Stimulated activated memory B cell treated with anti-CD40 and anti-IgM and Interleukin-4, amounts not matched to agents 10 μg/mL and 1 μg/mL and 100 μg/mL, for 72 hours (primary cell): ENCODE data around the gene POFUT2.

Source experiments
- ATAC-seq: fragments of 150-1000 bp; cut with Tn5 transposase; 2 replicates; pipeline ENCODE4 v1.10.0; 2021
- H3K27ac Mint-ChIP-seq: one replicate; pipeline ENCODE4 v1.8.0; 2022; ENCODE audit warnings: mild to moderate bottlenecking, mixed read lengths
- H3K27me3 Mint-ChIP-seq: one replicate; pipeline ENCODE4 v1.8.0; 2022; ENCODE audit warnings: mixed read lengths
- H3K36me3 Mint-ChIP-seq: one replicate; pipeline ENCODE4 v1.8.0; 2022; ENCODE audit warnings: mixed read lengths
- H3K4me1 Mint-ChIP-seq: one replicate; pipeline ENCODE4 v1.8.0; 2022; ENCODE audit warnings: mixed read lengths
- H3K4me3 Mint-ChIP-seq: one replicate; pipeline ENCODE4 v1.8.0; 2022; ENCODE audit warnings: mild to moderate bottlenecking, moderate library complexity, mixed read lengths
- H3K9me3 Mint-ChIP-seq: one replicate; pipeline ENCODE4 v1.8.0; 2022; ENCODE audit warnings: mixed read lengths

The POFUT2 gene, protein sequence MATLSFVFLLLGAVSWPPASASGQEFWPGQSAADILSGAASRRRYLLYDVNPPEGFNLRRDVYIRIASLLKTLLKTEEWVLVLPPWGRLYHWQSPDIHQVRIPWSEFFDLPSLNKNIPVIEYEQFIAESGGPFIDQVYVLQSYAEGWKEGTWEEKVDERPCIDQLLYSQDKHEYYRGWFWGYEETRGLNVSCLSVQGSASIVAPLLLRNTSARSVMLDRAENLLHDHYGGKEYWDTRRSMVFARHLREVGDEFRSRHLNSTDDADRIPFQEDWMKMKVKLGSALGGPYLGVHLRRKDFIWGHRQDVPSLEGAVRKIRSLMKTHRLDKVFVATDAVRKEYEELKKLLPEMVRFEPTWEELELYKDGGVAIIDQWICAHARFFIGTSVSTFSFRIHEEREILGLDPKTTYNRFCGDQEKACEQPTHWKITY

DNA sequence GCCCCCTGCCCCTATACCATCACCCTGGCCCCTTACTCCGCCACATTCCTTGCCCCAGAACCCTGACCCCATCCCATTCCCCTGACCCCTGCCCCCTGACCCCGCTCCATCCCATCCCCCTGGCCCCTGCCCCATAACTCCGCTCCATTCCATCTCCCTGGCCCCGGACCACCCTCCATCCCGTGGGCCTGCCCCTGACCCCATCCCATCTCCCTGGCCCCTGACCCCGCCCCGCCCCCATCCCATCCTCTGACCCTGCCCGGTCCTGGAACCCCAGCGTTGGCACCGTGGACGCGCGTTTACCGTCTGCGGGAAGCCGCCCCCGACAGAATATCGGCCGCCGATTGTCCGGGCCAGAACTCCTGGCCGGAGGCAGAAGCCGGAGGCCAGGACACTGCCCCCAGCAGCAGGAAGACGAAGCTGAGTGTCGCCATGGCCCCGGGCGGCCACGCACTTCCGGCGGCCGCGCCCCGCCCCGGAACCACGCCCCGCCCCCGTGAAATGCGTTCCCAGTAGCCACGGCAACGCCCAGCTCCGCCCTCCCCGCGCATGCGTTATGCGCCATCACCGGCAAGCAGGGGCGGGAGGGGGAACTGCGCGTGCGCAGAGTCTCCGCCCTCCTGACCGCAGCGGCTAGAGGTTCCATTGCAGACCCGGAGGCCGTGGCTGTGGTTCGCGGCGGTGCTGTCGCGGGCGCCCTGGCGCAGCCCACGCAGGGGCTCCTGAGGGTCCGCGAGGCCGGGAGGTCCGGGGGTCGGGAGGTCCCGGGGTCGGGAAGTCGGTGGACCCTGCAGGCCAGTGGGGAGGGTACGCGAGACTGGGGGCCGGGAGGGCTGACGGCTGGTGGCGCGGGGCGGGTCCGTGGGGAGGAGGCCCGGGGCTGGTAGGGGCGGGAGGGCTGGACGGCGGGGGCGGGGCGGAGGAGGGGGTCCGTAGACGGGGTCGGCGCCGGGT is at the start of gene POFUT2:
Gene POFUT2 (minus strand): TSS at position 458 of the 954 bp plus-strand sequence. CDS start 24 bp downstream, at position 434.
- Mint-ChIP-seq H3K4me1 (peaks cover 23% of the 10 kb centered on the region), H3K4me3 (peak within 1 kb of the TSS; percentile 85), H3K9me3 (no peaks in the 10 kb centered on the region), H3K27me3 (no peaks in the 10 kb centered on the region), H3K27ac (peak within 1 kb of the TSS; percentile 89), H3K36me3 (peaks cover 22% of the 10 kb centered on the region)
- ATAC-seq, result peak; percentile 88

DNA sequence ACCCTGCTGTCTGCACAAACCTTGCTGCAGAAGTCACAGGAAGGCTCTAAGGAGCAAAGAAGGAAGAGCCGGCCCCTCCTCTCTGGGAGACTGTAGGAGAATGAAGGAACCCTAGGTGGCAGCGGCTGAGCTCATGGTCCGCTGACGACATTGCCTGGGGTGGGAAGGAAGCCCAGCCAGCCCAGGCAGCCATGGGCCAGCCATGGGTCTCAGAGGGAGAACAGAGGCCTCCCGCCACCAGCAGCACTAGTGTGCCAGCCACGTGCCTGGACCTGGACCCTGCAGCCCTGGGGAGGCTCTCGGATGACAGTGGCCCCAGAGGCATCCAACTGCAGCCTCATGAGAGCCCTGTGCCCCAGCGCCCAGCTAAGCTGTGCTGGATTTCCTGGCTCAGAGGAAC is 49.2 kb upstream of the POFUT2 start:
- Mint-ChIP-seq H3K36me3 (peaks cover 5% of the 10 kb centered on the region), H3K4me3 (no peak overlapping the region), H3K27me3 (peaks cover 54% of the 10 kb centered on the region), H3K27ac (no peak overlapping the region), H3K9me3 (peaks cover 6% of the 10 kb centered on the region), H3K4me1 (no peaks in the 10 kb centered on the region)
- ATAC-seq, result no peak

DNA sequence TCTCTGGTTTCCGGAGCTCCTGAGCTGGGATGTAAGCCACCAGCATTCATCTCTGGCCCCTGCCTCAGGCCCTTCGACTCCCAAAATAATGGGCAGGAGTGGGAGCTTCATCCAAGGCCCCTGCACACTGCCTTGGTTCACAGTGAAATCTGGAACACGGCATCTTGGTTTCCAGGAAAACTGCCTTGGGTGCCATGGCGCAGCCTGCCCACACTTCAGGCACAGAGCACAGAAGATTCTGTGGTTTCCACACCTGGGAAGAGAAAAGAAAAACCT is 48.8 kb upstream of the POFUT2 start:
- H3K9me3 Mint-ChIP-seq, result peaks cover 6% of the 10 kb centered on the region
- H3K4me3 Mint-ChIP-seq, result no peak overlapping the region

DNA sequence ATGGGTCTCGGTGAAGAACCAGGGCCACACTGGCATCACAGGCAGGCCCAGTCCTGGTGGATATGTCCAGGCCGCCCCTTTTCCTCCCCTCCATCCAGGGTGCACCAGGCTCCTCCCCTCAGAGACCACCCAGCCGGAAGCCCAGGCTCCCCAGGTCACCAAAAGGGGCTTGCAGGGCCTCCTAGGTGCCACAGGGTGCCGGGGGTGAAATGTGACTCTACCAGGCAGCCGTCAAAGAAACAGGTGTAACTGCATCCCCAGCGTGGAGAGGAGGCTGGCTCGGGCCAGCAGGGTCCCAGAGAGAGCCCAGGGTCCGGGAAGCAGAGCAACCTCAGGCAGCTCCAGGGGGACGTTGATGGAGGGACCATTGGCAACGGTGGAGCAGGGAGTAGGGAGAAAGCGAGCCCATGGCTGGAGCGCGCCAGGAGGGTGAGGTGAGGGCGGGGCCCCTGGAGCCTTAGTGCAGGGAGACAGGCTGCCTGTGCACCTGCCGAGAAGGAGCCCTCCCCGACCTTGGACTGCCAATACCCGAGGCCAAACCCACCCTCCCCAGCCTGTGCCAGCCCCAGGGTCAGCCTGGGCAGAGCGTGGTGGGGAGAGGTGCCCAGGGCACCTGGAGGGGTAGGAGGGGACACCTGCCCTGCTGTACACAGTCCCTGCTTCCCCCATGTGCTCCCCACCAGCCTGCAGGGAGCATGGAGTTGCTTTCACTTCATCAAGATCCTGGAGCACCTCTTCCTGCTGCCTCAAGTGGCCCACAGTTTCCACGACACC is 48.3 kb upstream of the POFUT2 start:
- no peak overlapping the region for H3K4me3 Mint-ChIP-seq

More for the DNA sequence above, 48.8 kb upstream of the POFUT2 start:
- no peak for ATAC-seq
- peaks cover 50% of the 10 kb centered on the region for H3K27me3 Mint-ChIP-seq
- peaks cover 5% of the 10 kb centered on the region for H3K36me3 Mint-ChIP-seq
- no peak overlapping the region for H3K27ac Mint-ChIP-seq
- no peaks in the 10 kb centered on the region for H3K4me1 Mint-ChIP-seq

DNA sequence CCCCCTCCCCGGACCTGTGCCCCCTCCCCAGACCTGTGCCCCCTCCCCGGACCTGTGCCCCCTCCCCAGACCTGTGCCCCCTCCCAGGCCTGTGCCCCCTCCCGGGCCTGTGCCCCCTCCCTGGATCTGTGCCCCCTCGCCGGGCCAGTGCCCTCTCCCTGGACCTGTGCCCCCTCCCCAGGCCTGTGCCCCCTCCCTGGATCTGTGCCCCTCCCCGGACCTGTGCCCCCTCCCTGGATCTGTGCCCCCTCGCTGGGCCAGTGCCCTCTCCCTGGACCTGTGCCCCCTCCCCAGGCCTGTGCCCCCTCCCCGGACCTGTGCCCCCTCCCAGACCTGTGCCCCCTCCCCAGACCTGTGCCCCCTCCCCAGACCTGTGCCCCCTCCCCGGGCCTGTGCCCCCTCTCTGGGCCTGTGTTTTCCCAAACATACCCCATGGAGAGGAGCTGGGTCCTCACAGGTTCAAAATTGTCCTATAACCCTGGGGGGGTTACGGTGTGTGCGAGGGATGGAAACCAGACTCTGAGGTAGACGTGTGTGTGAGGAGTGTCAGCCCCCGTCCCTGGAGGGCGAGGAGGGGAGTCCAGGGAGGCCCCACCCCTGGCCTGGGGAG is 47.6 kb upstream of the POFUT2 start:
- Mint-ChIP-seq H3K4me3 (no peak overlapping the region), H3K4me1 (no peaks in the 10 kb centered on the region), H3K36me3 (no peaks in the 10 kb centered on the region), H3K27me3 (peaks cover 39% of the 10 kb centered on the region), H3K27ac (no peak overlapping the region), H3K9me3 (peaks cover 1% of the 10 kb centered on the region)
- no peak for ATAC-seq

More for the DNA sequence above, 48.3 kb upstream of the POFUT2 start:
- Mint-ChIP-seq H3K36me3 (peaks cover 5% of the 10 kb centered on the region), H3K27ac (no peak overlapping the region), H3K4me1 (no peaks in the 10 kb centered on the region), H3K9me3 (peaks cover 6% of the 10 kb centered on the region), H3K27me3 (peaks cover 45% of the 10 kb centered on the region)
- no peak for ATAC-seq

DNA sequence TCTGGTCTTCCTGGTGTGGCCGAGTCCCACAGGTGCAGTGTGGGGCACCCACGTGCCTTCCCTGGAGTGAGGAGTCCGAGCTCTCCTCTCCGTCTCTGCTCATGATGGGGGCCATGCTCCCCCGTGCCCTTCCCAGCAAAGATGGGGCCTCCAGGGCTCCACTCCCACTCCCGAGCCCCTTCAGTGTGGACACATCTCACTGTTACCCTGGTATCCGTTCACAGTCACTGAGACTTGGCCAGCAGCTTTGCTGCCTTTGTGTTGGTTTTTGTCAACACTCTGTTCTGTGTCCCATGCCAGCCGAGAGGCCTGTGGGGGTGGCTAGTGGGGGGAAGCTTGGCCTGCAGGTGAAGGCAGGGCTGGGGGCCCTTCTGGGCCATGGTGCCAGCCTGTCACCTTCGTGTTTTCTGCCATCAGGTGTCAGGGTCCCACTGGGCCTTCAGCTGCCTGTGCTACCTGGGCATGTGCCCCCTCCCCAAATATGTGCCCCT is 46.9 kb upstream of the POFUT2 start:
- no peak overlapping the region for H3K4me3 Mint-ChIP-seq

DNA sequence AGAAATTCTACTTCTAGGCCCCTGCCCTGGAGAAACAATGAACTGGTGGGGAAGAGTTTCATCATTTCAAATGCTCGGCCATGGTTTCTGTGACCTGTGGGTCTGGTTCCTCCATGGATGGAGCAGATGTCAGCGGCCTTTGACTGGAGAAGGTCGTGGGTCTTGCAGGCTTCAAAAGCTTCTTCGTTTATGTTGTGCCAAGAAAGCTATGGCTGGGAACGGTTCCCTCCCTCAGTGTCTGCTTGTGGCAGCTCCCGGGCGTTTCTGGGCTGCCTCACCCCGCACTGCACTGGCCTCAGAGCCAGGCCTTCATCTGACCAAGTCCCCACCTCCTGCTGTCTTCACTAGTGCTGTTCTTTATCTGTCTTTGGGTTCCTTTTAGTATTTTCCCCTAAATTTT is 46.4 kb upstream of the POFUT2 start:
- no peaks in the 10 kb centered on the region for H3K36me3 Mint-ChIP-seq
- H3K4me1 Mint-ChIP-seq, result no peaks in the 10 kb centered on the region
- peaks cover 48% of the 10 kb centered on the region for H3K27me3 Mint-ChIP-seq
- no peak for ATAC-seq
- H3K4me3 Mint-ChIP-seq, result no peak overlapping the region
- no peak overlapping the region for H3K27ac Mint-ChIP-seq
- no peaks in the 10 kb centered on the region for H3K9me3 Mint-ChIP-seq

More for the DNA sequence above, 46.9 kb upstream of the POFUT2 start:
- no peaks in the 10 kb centered on the region for H3K4me1 Mint-ChIP-seq
- ATAC-seq, result no peak
- H3K36me3 Mint-ChIP-seq, result no peaks in the 10 kb centered on the region
- H3K9me3 Mint-ChIP-seq, result no peaks in the 10 kb centered on the region
- H3K27me3 Mint-ChIP-seq, result peaks cover 43% of the 10 kb centered on the region
- no peak overlapping the region for H3K27ac Mint-ChIP-seq

DNA sequence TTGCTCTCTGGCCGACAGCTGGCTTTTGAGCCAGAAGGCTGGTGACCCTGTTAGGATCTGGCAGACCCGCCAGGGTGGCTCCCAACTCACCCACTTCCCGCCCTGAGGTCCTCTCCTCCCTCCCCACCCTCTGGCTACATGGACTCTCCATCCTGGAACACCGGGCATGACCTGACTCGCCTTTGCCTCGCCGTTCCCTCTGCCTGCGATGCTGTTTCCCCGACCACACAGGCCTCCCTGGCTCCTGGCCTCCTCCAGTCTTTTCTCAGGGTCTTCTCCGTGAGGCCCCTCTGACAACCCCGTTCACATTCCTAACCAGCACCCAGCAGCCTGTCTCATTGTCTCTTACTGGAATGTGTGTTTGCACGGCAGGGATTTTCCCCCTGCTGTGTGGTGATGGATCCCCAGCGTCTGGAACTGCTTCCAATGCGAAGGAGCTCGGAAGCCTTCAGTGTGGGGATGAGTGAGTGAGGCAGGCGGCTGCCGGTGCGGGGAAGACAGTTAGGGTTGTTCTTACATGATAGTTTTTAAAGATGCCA is 46.0 kb upstream of the POFUT2 start:
- H3K27ac Mint-ChIP-seq, result no peak overlapping the region
- H3K9me3 Mint-ChIP-seq, result no peaks in the 10 kb centered on the region
- no peak overlapping the region for H3K4me3 Mint-ChIP-seq
- H3K36me3 Mint-ChIP-seq, result no peaks in the 10 kb centered on the region
- peaks cover 51% of the 10 kb centered on the region for H3K27me3 Mint-ChIP-seq
- H3K4me1 Mint-ChIP-seq, result no peaks in the 10 kb centered on the region
- no peak for ATAC-seq

DNA sequence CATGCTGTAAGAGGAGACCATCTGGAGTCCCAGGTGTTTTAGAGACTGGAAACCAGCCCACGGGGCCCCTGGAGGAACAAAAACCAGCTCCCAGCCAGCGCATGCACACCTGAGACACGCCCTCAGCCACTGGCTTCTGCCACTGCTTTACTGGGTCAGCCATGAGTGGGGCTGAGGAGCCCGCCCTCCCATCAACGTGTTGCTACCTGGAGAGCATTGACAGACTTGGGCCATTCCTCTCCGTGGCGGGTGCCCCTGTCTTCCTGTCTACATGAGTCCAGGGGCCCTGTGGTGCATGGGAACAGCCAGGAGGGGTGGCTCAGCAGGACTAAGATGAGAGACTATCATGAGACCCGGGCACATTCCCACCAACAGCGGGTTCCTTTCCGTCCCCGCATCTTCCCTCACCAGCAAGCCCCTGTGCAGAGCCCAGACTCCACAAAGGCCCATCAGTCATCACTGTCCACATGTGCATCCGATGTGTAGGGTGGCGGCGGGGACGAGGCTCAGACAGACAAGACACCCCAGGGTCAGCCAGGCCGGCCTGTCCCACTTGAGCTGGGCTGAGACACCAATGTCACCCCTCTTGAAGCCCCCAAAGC is 45.4 kb upstream of the POFUT2 start:
- peaks cover 51% of the 10 kb centered on the region for H3K27me3 Mint-ChIP-seq
- no peak for ATAC-seq
- no peak overlapping the region for H3K27ac Mint-ChIP-seq

DNA sequence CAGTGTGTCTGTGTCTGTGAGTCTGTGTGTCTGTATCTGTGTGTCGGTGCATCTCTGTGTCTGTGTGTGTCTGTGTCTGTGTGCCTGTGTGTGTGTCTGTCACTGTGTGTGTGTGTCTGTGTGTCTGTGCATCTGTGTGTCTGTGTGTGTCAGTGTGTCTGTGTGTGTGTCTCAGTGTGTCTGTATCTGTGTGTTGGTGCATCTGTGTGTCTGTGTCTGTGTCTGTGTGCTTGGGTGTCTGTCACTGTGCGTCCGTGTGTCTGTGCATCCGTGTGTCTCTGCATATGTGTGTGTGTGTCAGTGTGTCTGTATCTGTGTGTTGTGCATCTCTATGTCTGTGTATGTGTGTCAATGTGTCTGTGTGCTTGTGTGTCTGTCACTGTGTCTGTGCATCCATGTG is 44.7 kb upstream of the POFUT2 start:
- no peak overlapping the region for H3K4me3 Mint-ChIP-seq
- ATAC-seq, result no peak
- H3K4me1 Mint-ChIP-seq, result peaks cover 1% of the 10 kb centered on the region
- H3K27ac Mint-ChIP-seq, result no peak overlapping the region
- H3K27me3 Mint-ChIP-seq, result peaks cover 56% of the 10 kb centered on the region
- no peaks in the 10 kb centered on the region for H3K36me3 Mint-ChIP-seq
- H3K9me3 Mint-ChIP-seq, result no peaks in the 10 kb centered on the region

More for the DNA sequence above, 45.4 kb upstream of the POFUT2 start:
- no peaks in the 10 kb centered on the region for H3K4me1 Mint-ChIP-seq
- no peaks in the 10 kb centered on the region for H3K9me3 Mint-ChIP-seq
- no peaks in the 10 kb centered on the region for H3K36me3 Mint-ChIP-seq
- H3K4me3 Mint-ChIP-seq, result no peak overlapping the region

DNA sequence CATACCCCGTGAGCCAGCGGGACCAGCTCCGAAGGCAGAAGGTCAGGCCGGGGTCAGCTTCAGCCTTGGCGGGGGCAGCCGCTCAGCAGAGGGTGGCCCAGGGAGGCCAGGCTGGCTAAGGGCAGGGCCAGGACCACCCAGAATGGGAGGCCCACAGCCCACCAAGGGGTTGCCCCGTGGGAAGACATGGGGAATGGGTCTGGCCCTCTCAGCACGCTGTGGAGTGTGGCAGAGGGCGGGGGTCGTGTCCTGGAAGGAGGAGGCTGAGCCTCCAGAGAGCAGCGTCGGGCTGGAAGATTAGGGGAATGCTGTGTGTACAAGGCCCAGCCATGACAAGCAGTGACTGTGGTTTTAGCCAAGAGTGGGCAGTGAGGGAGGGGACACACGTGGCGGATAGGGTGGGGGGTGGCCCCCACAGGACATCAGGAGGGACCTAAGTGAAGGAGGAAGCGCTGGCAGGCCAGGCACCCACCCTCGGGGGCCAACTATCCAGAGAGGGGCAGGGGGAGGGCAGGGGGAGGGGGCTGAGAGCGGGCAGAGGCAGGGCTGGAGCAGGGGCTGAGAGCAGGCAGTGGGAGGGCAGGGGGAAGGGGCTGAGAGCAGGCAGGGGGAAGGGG is 43.9 kb upstream of the POFUT2 start:
- Mint-ChIP-seq H3K4me1 (peaks cover 9% of the 10 kb centered on the region), H3K27ac (no peak overlapping the region), H3K4me3 (no peak overlapping the region), H3K9me3 (no peaks in the 10 kb centered on the region), H3K36me3 (no peaks in the 10 kb centered on the region), H3K27me3 (peaks cover 61% of the 10 kb centered on the region)
- ATAC-seq, result no peak

DNA sequence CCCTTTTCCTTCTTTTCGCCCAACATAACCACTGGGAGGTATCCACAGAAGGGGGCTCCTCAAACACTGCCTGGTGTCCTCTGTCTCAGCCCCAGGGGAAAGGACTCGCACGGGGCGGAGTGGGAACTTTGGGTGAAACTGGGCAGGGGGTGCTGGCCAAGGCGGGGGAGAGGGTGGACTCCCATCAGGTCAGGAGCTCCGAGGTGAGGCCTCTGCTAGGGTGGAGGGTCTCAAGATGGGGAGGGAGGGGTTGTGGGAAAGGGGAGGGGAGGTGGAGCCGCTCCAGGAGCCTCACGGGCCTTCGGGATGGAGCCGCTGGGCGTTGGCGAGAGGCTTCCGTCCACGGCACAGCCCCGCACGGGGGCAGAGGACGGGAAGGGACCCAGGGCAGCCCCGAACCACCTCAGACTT is 43.2 kb upstream of the POFUT2 start:
- peaks cover 10% of the 10 kb centered on the region for H3K4me1 Mint-ChIP-seq
- H3K9me3 Mint-ChIP-seq, result no peaks in the 10 kb centered on the region
- no peak overlapping the region for H3K4me3 Mint-ChIP-seq
- H3K36me3 Mint-ChIP-seq, result no peaks in the 10 kb centered on the region
- peaks cover 61% of the 10 kb centered on the region for H3K27me3 Mint-ChIP-seq
- H3K27ac Mint-ChIP-seq, result no peak overlapping the region
- ATAC-seq, result no peak

DNA sequence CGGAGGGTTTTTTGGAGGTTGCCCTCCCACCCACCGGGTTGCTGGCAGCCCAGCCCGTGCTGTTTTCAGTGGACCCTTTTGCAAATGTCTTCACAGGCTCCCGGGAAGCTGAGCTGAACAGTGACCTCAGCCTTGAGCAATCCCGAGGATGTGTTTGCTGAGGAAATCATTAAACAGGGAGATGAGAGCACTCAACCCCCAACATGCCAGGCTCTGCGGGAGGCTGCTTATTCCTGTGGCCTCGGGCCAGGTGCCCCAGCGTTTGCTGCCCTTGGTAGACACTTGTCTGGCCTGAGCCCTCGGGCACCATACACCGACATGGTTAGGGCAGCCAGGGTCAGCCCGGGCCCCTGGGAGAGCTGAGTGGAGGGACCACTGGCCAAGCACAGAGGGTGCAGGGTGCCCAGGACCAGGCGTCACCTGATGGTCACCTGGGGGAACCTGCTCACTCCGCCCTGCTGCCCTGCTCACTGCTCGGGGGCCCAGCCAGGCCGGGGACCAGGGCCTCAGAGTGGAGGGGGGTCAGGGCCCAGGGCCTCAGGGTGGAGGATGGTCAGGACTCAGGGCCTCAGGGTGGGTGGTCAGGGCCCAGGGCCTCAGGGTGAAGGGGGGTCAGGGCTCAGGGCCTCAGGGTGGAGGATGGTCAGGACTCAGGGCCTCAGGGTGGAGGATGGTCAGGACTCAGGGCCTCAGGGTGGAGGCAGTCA is 42.5 kb upstream of the POFUT2 start:
- ATAC-seq, result no peak
- Mint-ChIP-seq H3K4me3 (no peak overlapping the region), H3K36me3 (no peaks in the 10 kb centered on the region), H3K27me3 (peaks cover 63% of the 10 kb centered on the region), H3K9me3 (no peaks in the 10 kb centered on the region), H3K4me1 (peaks cover 17% of the 10 kb centered on the region), H3K27ac (no peak overlapping the region)
